DMS 273 treated with DMSO at 0.1 percent for 48 hours (cell line): ENCODE data around the gene KLHDC7A.

Experiments
- DNase-seq: peaks from one replicate; lab custom pipeline; 2025; lab: John Stamatoyannopoulos, UW

Gene KLHDC7A

DNA sequence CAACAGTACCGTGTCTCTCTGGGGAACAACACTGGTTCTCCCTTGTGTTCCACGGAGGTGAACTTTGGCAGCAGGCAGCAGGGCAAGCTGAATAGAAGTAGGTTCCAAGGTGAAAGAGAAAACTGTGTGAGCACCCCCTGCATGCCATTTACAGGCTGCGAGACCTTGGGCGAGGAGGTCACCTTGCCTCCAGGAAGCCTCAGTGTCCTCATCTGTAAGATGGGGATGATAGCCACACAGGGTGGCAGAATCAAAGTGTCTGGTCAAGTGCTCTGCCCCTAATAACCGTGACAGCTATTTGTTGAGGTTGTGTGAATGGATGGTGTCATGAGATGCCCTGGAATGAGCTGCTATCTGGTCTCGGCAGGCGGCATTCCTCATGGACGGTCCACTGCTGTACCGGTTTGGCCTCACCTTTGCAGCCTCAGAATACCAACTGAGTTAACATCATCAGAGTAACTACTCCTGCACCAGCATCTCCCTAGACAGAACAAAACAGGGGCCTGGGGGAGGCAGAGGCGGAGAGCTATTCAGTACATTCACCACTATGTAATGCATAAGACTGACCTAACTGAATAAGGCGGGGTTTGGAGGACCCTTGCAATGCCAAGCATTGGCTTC, 7.4 kb upstream of the KLHDC7A start:
- no peak for DNase-seq

DNA sequence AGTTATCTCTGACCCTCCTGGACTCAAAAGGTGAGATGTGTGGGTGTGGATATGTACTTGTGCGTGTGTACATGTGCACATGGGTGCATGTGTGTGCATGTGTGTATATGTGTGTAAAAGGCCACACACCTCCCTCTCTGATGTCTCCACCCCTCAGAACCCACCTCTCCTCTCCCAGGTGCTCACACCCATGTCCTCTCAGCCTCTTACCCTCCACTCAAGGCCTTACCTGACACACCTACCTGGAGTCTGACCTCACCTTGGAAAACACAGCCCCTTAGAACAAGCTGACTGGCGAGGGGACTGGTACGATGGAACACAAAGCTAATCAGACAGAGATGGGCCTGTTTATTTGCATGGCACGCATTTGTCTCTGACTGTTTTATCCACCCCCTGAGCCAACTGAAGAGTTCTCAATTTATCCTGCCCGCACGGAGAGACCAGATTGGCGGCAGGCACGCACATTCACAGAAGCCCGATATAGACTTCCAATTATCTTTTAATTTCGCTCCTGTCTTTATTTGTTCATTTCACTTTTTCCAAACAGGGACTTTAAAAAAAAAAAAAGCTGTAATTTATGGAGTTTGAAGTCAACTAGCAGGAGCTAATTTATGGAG, 6.1 kb upstream of the KLHDC7A start:
- DNase-seq = no peak

DNA sequence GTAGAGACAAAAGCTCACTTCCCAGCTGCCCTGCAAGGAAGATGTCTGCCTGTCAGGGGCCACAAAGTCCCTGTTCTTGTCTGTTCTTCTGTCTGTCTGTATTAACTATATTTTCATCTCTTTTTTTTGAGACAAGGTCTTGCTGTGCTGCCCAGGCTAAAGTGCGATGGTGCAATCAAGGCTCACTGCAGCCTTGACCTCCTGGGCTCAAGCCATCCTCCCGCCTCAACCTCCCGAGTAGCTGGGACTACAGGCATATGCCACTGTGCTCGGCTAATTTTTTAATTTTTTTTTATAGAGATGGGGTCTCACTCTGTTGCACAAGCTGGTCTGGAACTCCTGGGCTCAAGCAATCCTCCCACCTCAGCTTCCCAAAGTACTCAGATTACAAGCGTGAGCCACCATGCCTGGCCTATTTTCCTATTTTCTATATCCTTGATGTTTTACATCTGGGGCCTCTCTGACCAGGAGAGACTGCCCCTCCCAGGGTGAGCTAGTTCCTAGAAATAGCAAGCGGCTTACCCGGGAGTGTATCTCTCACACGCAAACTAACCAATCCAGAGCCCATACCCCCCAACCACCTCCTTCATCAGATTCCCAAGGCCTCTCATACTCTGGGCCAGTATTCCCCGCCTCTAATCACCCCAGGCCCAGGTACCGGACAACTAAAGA, 5.4 kb upstream of the KLHDC7A start:
- DNase-seq = no peak

DNA sequence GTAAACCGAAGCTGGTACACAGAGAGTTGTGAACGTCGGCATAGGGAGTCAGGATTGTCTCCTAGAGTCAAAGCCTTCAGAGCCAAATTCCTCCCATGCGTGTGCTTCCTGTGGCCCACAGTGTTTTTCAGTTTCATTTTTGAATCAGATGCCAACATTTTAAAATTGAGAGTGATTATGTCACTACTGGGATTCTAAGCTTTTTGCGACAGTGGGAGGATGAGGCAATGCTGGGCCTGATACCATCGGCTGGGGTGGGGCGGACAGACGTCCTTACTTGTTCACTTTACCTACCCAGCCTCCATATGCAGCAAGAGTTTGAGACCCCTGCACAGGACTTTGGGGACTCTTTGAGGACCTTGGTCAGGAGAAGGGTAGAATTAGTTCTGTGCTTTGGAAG, 1.3 kb upstream of the KLHDC7A start:
- DNase-seq = no peak

DNA sequence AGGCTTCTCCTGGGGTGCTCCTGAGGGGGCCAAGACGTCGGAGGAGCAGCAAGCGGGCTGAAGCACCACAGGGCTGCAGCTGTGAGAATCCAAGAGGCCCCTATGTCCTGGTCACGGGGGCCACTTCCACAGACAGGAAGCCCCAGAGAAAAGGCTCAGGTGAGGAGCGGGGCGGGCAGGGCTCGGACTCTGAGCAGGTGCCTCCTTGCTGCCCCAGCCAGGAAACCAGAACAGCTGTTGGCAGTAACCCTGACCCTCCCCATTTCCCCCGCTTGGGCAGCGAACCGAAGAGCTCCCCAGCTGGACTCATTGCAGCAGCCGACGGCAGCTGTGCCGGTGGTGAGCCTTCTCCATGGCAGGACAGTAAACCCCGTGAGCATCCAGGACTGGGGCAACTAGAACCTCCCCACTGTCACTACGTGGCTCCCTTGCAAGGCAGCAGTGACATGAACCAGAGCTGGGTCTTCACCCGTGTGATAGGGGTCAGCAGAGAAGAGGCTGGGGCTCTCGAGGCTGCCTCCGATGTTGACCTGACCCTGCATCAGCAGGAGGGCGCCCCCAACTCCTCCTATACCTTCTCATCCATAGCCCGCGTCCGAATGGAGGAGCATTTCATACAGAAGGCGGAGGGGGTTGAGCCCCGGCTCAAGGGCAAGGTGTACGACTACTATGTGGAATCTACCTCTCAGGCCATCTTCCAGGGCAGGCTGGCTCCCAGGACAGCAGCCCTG, 625 bp downstream of the KLHDC7A start:
- no peak for DNase-seq

DNA sequence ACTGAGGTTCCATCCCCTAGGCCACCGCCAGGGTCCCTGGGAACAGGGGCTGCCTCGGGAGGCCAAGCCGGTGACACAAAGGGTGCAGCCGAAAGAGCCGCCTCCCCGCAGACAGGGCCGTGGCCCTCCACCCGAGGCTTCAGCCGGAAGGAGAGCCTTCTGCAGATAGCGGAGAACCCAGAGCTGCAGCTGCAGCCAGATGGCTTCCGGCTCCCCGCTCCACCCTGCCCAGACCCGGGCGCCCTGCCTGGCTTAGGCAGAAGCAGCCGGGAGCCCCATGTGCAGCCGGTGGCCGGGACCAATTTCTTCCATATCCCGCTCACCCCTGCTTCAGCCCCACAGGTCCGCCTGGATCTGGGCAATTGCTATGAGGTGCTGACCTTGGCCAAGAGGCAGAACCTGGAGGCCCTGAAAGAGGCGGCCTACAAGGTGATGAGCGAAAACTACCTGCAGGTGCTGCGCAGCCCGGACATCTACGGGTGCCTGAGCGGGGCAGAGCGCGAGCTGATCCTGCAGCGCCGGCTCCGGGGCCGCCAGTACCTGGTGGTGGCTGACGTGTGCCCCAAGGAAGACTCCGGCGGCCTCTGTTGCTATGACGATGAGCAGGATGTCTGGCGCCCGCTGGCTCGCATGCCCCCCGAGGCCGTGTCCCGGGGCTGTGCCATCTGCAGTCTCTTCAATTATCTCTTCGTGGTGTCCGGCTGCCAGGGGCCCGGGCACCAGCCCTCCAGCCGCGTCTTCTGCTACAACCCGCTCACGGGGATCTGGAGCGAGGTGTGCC, 1.4 kb downstream of the KLHDC7A start:
- DNase-seq = no peak

DNA sequence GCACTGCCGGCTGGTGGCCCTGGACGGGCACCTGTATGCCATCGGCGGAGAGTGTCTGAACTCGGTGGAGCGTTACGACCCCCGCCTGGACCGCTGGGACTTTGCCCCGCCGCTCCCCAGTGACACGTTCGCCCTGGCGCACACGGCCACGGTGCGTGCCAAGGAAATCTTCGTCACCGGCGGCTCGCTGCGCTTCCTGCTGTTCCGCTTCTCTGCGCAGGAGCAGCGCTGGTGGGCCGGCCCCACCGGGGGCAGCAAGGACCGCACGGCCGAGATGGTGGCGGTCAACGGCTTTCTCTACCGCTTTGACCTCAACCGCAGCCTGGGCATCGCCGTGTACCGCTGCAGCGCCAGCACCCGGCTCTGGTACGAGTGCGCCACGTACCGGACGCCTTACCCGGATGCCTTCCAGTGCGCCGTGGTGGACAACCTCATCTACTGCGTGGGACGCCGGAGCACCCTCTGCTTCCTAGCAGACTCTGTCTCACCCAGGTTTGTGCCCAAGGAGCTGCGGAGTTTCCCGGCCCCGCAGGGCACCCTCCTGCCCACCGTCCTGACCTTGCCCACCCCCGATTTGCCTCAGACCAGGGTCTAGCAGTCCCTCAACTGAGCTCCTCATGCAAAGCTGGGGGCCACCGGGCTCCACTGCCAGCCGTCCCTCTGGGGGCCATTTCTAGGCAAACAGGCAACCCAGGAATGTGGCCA, 2.1 kb downstream of the KLHDC7A start:
- DNase-seq = no peak

DNA sequence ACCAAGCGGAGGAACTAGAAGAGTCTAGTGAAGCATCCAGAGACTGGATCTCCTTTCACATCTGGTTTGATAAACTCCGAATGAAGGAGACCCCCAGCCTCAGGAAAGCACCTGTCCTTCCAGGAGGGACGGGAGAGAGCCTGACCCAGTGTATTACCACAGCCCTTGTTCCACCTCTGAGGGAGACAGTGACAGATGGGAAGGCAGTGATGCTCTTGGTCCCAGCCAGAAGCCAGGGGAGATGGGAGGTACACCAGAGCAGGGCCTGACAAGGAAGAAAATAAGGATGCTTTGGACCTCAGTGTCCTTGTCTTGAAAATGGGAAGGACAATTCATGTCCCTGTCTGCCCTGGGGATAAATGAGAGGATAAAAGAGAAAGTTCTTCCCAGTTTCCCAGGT, 3.5 kb downstream of the KLHDC7A start:
- DNase-seq = no peak

DNA sequence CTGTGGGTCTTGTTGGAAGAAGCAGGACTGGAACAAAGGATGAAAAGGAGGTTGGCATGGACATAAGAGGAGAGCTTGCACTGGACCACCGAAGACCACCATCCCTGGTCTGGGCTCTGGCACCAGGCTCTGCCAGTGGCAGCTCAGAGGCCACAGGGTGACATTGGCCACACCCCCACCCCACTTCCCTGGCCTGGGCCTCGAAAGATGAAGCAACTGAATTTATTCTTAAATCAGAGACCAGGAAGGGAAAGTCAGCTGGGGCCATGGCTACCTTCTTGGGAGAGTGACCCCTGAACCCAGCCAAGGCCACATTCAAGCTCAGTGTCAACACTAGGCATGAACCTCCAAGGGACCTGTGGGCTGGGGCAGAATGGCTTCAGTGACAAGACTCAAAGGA, 4.0 kb downstream of the KLHDC7A start:
- no peak for DNase-seq

DNA sequence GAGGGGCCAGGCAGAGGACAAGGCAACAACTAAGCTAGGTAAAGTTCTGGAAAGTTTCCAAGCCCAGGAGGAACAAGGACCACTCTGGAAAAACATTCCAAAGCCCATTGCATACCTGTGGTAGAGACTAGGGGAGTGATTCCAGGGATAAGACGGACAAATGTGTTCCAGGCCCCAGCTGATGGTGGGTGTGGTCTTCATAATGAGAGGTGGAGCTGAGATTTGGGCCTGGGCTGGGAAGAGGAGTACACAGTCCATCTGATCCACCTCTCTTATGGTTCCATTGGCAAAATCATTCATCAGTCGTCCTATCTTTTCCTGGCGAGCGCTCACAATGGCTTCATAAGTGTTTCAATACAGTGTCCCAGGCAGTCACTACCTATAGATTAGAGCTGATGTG, 4.5 kb downstream of the KLHDC7A start:
- no peak for DNase-seq

DNA sequence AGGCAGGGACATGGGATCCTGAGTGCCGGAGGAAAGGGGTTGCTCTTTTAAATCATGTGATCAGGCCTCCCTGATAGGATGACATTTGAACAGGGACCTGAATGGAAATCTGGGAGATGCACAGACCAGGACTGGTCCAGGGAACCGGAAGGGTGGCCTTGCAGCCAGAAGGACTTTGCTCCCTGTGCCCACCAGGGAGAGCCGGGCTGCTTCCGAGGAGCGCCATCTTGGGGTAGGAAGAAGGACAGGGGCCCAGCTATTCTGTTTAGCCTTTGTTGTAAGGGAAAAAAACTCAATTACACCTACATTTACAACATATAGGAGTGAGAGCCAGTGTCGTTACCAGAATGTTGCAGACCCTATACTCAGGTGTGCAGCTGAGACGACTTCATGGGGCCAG, 5.5 kb downstream of the KLHDC7A start:
- DNase-seq = no peak

DNA sequence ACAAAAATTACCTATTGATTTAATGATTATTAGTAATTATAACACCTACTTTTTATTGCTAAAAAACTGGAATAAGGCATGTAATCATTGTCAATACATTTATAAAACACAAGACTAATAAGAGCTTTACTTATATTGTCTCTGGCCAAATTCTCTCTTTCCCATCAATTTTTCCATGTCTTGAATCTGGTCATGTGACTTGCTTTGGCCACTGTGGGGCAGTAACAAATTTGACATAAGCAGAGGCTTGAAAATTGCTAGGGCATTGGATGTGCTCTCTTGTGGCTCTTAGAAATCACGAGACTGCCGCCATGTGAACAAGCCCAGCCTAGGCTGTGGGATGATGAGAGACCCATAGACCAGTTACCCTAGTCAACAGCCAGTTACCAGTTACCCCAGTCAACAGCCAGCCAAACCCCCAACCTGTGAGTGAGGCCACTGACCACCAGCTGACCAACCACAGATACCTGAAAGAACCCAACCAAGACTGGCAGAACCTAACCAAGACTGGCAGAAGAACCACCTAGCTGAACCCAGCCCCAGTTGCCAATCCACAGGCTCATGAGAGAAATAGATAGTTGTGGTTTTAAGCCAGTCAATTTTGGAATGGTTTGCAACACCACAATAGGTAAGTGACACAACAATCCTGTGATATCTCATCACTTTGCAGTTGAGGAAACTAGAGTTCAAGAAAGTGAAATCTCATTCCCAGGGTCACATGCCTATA, 8.8 kb downstream of the KLHDC7A start:
- no peak for DNase-seq

DNA sequence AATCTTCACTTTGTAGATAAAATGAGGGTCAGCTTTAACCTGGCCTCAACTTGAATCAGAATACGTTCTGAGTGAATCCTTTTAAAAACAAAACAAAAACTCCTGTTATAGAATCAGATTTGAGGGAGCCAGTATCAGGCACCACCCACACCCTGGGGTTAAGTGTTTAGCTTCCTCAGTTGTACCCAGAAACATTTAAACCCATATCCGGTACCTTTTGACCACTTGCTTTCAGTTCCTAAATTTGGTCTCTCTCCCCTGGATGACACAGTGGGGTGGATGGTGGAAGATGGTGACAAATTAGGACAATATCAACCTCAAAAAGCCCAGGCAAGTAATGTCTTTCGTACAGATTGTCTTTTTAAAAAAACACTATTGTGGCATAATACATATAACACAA, 10.4 kb downstream of the KLHDC7A start:
- no peak for DNase-seq

DNA sequence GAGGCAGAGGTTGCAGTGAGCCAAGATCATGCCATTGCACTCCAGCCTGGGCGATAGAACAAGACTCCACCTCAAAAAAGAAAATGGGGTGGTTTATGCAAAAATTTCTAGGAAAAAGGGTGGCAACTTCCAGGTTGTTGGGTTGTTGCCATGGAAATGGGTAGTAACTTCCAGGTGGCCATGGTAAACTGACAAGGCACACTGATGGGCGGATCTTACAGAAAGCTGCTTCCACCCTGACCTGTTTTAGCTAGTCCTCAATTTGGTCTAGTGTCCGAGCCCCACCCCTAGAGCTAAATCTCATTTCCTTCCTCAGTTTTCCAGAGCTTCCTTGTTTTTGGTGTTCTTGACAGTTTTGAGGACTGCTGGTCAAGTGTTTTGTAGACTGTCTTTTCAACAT, 13.6 kb downstream of the KLHDC7A start:
- no peak for DNase-seq

DNA sequence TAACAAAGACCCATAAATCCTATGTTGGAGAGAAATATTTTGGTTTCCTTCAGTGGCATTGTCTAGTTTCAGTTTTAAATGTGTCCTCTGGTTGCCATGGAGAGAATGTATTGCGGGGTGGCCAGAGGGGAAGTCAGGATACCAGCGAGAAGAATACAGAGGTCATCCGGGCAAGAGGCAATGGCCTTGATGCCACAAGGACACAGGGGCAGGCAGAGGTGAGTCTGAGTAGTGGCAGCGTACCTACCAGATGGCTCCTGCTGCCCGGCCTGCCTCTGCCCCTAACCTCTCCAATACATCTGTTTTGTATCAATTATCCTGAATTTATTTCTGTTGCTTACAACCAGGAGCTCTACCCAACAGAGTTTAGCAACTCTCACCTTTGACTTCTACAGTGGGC, 14.9 kb downstream of the KLHDC7A start:
- DNase-seq = no peak

DNA sequence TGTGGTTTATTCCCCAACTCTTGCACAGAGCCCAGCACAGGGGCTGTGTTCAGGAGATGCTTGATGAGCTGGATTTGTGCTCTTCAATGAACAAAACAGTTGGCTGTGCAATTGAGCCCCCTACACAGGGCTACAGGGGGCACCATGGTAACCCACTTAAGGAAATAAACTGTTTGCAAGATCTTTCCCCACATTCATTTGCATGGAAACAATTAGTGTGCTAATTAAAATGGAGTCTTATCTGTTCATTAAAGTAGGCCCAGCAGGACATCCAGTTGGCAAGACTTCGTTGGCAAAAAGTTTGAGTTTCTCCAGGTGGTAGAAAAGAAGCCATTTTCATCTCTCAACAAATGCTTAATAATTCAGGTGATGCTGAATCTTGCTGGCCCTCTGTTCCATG, 15.3 kb downstream of the KLHDC7A start:
- DNase-seq = no peak

DNA sequence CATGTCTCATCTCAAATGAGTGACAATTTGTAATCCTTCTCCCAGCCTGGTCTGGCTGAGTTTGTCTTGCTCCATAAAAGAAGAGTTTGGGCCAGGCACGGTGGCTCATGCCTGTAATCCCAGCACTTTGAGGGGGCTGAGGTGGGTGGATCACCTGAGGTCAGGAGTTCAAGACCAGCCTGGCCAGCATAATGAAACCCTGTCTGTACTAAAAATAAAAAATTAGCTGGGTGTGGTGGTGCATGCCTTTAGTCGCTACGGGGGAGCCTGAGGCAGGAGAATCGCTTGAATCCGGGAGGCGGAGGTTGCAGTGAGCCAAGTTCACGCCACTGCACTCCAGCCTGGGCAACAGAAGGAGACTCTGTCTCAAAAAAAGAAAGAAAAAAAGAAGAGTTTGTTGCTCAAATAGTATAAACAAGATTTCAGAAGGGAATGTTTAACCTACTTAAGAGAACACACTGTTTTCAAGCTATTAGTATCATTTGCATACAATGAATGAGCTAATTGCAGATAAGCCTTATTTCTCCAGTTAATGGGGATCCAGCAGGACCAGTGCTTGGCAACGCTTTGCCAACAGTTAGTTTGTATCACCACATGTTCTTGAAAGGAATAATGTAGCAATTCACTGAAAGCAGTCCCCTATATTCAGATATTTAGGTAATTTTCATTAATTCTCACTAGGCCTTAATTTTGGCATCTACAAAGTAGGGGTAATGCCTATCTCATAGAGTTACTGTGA, 15.9 kb downstream of the KLHDC7A start:
- DNase-seq = no peak

DNA sequence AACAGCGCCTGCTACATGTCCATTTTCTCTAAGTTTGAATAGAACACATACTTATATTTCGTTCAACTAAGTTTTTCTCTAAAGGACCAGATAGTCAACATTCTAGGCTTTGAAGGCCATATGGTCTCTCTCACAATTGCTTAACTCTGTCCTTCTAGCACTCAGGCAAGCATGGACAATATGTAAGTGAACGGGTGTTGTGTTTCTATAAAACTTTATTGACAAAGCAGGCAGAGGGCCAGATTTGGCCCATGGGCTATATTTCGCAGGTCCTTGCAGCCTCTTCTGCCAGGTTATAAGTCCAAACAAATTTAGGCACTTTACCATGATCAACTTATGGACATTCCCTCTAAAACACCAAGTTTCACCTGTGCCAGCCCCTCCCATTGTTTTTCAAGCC, 21.1 kb downstream of the KLHDC7A start:
- no peak for DNase-seq

DNA sequence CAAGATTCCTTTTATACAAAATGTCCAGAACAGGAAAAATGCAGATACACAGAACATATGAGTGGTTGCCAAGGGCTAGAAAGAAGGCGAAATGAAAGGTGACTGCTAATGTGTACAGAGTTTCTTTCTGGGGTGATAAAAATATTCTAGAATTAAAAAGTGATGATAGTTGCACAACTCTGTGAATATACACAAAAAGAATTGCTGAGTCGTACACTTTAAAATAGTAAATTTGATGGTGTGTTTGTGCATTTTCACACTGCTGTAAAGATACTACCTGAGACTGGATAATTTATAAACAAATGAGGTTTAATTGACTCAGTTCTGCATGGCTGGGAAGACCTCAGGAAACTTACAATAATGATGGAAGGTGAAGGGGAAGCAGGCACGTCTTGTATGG, 23.9 kb downstream of the KLHDC7A start:
- DNase-seq = no peak

DNA sequence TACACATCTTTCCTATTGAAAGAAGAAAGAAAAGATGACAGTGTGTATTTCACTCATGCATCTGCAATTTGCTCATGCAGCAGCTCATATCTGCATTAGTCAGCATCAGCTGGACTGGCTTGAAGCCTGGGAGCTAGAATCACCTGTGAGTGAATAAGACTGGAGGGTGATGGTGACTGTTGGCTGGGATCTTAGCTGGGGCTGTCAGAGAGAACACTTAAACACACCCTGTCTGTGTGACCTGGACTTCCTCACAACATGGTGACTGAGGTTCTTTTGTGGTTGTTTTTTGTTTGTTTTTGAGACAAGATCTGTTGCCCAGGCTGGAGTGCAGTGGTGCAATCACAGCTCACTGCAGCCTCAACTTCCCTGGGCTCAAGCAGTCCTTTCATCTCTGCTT, 24.9 kb downstream of the KLHDC7A start:
- DNase-seq = no peak
